Hippocampal formation (tissue), 2 donors: ENCODE measurements around the gene MED13L.

Source experiments
- DNase-seq, 2 donors: peaks; one replicate each; lab custom pipeline; 2025; lab: John Stamatoyannopoulos, UW

MED13L gene

DNA sequence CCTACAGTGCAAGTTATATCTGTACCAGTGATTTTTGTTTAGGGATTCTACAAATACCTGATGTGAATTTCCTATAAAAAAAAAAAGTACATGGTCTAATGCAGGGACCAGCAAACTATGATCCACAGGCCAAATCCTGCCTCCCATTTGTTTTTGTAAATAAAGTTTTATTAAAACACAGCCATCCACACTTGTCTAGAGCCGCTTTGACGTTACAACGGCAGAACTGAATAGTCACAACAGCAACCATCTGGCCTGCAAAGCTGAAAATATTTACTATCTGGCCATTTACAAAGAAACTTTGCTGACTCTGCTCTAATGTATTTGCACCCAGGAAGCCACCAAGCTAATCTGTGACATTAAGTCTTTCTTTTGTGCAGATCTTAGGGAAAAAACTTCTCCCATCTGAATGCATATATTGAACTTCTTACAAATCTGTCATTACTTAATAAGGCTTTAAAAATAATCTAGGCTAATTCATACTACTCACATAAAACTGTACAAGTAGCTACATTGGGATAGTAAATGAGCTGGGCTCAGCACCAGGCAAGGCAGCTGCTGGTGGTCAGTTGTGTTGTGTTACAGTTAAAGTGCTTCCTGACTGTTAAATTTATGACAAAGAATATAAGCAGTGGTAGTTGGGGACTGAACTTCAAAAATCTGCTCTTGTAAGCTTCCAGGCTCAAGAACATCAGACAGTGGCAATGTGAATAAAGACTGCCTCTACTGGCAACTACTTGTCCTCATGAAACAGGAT is 303.3 kb downstream of the MED13L start:
- DNase-seq = no peak

DNA sequence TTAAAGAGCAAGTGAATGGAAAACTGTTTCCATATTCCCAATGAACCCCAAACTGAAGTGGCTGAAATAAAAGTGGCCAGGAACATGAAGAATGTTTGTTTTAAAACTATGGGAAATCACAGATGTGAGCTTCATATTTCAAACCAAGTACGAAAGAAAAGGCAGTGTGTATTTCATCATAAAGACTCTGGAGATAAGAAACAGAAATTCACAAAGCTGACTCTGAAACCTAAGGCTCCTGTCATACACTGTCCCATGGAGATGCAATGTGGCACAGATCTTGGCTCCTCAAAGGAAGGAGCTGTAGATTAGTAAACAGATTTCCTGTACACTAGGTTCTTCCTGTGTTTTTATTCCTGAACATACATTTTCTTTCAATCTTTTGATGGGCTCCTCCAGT is 304.4 kb downstream of the MED13L start:
- no peak for DNase-seq

DNA sequence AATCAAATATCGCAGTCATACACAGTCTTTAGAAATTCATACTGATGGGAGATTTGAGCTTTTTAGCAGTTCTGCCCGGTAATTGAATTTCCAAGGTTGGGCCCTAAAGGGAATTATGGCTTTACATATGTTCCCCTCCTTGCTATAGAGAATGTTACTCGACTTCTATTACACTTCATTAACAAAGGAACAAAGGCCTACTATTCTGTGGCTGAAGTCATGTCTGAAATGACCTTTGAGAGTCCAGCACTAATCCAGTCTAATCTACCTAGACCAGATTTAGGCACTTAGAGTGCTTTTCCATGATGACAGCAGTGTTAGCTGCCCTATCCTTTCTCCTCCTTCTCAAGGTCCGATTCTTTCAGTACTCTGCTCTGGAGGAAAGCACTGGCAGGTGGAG is 305.3 kb downstream of the MED13L start:
- no peak for DNase-seq

DNA sequence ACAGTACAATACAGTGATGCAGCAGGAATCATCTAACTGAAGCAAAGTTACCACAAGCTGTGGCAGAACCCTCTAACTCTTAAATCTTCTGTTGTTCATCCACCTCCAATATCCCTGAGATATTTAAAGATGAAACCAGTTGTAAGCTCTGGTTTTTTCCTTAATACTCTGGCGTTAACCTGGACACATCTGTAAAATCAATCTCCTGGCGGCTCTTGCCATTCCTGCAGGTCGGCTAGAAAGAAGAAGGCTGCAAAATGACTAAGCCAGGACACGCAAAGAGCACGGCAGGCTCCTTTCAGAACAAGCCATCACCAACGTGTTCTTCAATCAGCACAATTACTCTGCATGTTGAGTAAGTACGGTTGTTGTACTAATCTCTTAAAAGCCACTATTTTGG is 309.3 kb downstream of the MED13L start:
- DNase-seq = no peak

DNA sequence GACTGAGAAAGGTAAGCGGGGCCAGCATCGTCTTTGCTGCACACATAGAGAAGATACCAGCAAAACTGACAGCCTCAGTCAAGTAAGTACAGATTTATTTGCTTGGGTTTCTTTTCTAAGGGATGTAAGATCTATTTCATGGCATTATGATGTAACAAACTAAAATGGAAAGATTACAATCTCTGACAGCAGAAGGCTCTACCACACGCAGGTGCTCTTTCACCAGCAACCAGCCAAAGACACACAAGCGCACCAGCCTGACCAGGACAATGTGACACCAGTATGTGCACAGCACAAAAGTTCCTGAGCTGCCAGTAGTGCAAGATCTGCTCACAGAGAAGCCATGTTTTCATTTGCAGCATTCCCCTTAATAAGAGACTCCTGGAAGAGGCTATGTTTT is 311.1 kb downstream of the MED13L start:
- DNase-seq = no peak

DNA sequence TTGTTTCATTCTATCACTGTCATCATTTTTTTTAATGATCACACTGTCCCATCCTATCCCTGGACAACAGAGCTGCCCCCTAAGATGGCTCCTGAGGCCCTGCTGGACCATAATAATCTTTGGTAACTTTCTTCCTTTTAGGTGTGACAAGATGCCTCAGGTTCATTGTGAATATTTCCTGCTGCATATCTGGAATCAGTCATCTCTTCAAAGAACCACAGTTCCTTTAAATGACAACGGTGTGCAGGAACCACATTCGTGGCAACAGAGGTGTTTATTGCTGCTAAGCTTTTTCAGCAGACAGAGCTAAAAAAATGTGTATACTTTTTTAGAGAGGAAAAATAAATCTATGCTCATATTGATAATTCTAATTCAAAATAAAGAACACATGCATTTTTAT is 312.9 kb downstream of the MED13L start:
- DNase-seq = no peak

DNA sequence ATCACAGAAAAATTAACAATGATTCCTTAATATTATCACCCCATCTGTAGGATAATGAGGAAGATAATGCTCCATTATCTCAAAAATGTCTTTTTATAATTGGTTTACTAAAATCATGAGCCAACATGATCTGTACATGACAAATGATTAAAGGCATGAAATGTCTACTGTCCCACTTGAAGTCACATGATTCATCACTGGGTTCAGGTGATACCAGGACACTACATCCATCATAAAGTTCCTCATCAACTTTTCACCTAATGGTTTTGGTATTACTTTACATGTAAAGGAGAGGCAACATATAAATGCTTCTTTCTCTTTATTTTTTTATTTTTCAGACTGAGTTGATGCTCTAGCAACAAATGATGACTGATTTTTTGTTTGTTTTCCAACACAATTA is 313.3 kb downstream of the MED13L start:
- no peak for DNase-seq

DNA sequence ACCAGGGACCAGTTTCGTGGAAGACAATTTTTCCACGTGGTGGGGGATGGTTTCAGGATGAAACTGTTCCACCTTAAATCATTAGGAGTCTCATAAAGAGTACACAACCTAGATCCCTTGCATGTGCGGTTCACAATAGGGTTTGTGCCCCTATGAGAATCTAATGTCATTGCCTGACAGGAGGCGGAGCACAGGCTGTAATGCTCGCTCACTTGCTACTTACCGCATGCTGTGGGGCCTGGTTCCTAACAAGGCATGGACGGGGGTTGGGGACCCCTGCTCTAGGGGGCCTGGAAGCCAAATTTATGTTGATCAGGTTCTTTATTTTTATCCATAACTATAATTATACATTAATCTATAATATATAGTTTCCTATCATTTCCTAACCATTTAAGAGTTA is 315.3 kb downstream of the MED13L start:
- DNase-seq = no peak

DNA sequence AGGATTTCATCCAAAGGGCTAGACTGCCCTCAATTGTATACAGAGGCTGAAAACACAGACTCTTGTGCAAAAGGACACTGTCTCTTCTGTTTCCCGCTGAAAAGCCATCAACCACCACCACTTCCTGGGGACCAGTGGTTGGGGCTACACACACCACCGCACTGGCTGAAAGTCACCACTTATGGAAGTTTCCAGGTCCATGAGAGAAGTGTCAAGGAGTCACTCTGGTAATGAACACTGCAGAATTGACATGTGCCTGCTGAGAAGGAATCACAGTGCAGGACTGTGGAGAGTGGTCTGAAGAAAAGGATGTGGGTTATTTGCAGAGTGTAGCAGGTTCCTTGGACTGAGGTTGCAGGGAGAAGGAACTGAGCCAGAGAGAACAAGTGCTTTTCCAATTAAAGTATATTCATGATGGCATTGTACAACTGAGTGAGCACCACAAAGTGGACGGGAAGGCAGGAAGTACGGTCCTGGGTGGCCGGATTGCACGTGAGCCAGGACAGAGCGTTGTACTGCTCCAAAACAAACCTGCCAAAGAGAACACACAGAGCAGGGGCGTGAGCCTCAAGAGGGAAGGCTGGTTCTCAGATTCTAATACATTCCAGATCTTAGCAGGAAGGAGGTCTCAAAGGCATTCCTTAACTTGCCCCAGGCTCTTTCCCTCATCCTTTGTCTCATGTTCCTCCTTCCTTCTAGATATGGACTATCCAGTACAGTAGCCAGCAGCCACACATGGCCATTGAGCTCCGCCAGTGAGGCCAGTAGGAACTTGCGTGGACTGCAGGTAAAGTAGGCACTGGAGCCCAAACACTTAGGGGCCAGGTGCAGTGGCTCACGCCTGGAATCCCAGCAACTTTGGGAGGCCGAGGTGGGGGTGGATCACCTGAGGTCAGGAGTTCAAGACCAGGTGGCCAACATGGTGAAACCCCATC is 316.4 kb downstream of the MED13L start:
- DNase-seq = no peak

DNA sequence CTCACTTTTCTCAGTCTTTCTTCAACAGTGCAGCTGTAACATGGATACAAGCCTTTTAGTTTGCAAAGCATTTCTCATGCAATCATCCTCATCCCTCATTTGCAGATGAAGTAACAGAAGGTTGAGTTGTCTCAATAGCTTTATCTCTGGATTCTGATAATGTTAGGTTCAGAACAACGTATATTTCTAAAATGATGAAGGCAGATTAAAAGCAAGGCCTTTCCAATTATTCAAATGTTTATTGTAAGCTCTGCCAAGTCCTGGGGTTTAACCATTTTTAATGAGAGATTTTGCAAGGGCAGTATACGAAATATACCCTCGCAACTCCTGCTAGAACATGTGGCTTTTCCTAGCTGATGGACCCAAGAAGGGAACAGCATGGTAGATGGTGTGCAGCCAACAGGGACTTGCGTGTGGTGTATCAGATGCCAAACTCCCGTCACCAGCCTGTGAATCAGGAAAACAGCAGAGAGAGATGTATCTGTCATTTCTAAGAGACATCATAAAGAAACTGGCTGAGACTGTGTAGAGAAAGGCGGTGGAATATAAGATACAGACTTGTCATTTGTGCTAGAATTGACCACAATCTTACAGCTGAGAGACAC is 319.7 kb downstream of the MED13L start:
- no peak for DNase-seq

DNA sequence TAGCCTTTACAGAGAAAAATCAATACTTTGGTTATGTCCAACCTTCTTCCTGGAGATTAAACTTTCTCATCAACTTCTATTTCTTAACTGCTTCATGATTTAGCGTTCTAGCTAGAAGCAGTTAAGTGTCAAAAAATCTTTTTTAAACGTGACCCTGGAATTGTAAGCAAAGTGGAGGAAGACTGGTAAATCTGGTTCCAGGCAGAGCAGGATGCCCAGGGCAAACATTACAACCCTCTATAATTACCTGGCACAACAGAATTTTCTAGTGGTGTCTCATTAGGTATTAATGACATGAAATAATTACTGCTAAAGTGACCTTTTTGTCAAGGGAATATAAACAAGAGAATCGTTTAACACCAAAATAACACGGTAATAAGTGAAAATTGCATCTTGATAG is 320.8 kb downstream of the MED13L start:
- no peak for DNase-seq

DNA sequence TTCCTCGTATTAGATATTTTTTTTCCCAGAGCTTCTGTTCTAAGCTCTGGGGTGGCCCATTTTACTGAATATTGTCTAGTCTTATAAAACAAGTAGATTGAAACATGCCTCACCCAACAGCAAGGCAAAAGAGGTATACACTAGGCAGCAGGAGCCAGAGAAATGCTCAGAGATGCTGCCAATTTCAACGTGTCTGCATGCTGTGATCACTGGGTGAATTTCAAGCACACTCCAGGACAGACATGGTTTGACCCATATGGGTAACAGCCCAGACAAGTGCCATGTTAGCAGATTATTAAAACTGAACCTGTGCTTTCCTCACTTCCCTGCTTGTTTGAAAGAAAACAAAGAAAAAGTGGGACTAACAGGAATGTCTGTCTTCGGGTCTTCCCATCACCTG is 321.3 kb downstream of the MED13L start:
- no peak for DNase-seq

DNA sequence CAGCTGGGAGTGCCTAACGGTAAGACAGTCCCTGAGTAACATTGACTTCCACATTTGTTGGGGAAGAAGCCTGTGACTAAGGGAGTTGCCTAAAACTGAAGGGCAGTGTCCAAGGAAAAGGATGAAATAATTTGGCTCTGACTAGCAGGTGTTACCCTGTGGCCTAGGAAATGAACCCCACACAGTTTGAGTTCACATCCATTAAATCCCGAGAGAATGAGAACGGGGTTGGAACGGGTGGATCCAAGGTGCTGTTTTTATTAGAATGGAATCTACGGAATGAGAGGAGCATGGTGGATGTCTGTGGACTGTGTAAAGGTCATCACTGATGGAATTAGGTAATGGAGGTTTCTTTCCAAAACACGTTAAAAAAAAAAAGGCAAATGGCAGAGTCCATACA is 324.0 kb downstream of the MED13L start:
- no peak for DNase-seq

DNA sequence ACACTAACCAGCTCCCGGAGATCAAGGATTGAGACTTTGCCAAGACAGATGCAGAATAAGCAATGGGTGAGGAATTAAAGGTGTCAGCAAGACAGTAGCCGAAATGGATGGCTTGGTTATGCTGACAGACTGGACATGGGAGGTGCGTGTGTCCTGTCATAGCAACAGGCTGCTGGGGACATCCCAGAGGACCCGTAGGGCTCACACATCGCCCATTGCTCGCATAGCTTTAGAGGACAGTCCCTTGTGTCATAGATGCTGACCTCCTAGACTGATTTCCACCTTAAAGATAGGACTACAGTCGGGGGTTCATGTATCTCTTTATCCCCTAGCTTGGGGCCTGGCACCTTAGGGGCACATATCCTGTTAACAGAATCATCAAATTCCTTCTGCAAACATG is 324.5 kb downstream of the MED13L start:
- no peak for DNase-seq

DNA sequence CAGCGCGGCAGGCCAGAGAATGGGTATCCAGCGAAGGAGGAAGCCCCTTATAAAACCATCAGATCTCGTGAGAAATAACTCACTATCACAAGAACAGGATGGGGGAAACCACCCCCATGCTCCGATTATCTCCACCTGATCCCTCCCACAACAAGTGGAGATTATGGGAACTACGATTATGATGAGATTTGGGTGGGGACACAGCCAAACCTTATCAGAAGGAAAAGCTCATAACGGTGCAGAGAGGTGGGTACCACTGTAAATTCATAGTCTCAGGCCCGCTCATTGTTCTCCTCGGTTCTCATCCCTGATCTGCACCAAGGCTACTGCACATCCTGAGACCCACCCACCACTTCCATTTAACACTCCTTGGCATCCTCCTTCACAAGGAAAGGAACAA is 326.5 kb downstream of the MED13L start:
- no peak for DNase-seq

DNA sequence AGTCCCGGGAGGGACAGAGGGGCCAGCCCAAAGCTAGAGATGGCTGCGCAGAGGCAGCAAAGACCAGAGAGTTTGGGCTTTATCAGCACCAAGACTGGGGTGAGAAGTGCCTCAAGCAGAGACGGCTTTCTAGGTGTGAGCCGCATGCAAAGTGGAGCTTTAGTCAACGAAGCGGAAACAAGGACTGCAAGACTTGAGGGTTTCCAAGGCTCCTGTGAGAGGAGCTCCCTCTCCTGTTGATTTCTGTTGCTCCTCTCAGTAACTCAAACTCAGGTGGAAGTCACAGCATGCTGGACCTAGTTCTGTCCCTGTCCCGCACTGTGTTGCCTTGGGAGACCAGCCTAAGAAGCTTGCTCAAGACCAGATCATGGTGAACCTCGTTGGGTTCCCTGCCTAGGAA is 327.8 kb downstream of the MED13L start:
- no peak for DNase-seq

DNA sequence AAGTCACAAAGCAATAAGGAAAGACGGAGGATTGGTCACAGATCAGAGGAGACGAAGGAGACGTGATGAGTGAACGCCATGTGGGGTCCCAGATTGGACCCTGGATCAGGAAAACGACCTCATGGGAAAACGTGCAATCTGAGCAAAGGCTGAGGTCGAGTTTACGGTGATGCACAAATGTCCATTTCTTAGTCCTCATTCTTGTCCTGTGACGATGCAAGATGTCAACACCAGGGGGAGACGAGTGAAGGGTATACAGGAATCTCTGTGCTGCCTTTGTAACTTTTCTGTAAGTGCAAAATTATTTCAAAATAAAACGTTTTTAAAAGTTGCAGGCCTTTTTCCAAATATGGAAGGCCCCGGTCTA is 329.8 kb downstream of the MED13L start:
- no peak for DNase-seq

DNA sequence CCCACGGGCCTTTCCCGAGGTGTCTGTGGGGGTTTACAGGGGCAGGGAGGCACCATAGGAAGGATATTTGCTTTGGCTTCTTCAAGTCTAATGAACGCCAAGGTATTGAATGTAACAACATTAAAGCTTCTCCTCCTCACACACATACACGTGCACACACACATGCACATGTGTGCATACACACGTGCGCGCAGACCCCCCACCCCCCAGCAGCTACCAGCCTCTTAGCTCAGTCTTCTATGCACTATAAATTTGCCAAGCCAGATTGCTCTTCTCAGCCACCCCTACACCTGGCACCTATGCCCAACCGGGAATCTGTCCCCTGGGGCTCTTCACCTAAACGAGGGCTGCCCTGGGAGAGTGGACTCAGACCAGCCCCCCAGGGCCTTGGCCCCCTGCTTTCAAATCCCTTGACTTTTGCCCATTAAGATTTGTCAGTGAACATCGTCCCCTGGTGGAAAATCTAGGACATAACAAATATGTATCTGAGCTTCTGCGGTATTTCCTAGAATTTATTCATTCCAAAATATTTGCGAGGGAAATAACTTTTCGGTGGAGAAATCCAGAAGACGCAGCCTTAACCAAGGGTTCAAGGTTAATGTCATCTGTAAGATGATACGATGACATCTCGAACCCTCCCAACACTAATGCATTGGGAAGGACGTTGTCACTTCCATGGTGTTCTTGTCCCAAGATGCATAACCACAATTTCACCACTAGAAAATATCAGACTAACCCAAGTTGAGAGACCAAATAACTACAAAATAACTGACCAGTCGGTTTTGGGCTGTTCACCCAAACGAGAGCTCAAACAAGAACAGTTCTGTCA is 330.4 kb downstream of the MED13L start:
- DNase-seq = no peak

DNA sequence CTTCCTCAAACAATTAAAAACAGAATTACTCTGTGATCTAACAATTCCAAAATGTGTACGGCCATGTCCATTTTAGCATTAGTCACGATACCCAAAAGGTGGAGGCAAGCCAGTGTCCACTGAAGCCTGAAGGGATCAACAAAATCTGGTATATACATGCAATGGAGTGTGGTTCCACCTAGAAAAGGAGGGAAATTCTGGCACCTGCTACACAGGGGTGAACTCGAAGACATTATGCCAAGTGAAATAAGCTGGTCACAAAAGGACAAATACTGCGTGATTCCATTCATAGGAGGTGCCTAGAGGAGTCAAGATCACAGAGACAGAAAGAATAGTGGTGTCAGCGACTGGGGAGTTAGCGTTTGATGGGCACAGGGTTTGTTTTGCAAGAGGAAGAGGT is 331.4 kb downstream of the MED13L start:
- no peak for DNase-seq

DNA sequence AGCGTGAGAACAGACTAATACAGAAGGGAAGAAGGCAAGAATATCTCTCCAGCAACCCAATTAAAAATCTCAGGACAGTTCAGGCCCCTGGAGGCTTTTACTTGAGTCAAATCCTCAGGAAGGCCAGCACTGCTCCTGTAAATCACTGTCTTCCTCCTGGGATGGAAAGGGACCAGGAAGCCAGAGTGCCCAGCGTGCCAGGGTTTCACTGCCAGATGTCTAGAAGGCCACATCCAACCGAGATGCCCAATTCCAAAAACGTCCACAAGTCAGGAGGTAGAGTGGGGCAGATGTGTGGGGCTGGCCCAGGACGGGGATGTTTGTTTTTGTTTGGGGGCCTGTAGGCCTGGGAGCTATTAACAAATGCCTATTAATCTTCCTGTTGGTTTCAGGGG is 332.0 kb downstream of the MED13L start:
- no peak for DNase-seq

DNA sequence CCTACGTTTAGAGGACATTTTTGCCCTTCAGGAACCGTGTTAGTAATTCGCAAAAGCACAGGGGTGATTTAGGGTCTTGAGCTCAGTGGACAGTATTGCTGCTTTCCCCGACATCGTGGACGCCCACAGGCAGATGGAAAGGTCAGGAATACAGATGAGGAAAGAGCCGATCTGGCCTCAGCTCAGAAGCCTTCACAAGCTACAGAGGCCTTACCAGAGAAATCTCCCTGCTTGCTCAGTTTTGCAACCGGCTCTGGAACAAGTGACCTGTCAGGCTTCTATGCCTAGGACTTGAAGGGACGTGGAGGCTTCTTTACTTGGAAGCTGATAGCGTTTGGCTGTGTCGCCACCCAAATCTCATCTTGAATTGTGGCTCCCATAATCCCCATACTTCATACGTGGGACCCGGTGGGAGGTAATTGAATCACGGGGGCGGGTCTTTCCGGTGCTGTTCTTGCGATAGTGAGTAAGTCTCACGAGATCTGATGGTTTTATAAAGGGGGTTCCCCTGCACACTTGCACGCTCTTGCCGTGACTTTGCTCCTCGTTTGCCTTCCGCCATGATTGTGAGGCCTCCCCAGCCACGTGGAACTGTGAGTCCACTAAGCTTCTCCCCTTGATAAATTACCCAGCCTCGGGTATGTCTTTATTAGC is 332.5 kb downstream of the MED13L start:
- DNase-seq = no peak

DNA sequence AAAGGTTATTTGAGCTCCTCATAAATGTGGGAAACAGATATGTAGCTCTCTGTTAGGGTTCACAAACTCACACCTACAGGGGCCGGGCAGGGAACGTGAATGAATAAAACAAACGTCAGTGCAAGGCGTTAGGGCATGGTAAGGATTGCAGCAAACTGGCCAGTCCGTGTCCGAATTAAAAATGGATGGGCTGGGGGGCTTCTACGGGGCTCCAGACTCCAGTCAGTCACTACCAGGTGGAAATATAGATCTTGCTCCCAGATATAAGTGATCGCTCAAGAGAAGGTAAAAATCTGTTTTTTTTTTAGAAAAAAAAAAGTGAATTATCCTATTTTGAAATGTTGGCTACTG is 333.1 kb downstream of the MED13L start:
- DNase-seq = no peak
